GM19351 (cell line): Measurements from ENCODE around the gene ABHD17A.

ENCODE experiments used
- ATAC-seq: cut with Tn5 transposase; IDR thresholded peaks from one replicate; pipeline ENCODE4 v1.9.1; 2021; ENCODE audit warnings: mild to moderate bottlenecking, moderate library complexity; ENCODE audit not compliant: unreplicated experiment

The ABHD17A gene

GRCh38 chr19:1854542-1855039 is 30.7 kb downstream of the ABHD17A start:
- ATAC-seq: no peak

GRCh38 chr19:1854039-1854541 is 31.2 kb downstream of the ABHD17A start:
- no peak for ATAC-seq

- ATAC-seq: no peak
Measured at GRCh38 chr19:1853295-1854038, 31.8 kb downstream of the ABHD17A start.

GRCh38 chr19:1852581-1853128 is 32.6 kb downstream of the ABHD17A start:
- ATAC-seq: no peak

GRCh38 chr19:1851654-1852580 is 33.4 kb downstream of the ABHD17A start:
- ATAC-seq: no peak

GRCh38 chr19:1850809-1851653 is 34.3 kb downstream of the ABHD17A start:
- no peak for ATAC-seq

GRCh38 chr19:1849886-1850398 is 35.4 kb downstream of the ABHD17A start:
- no peak for ATAC-seq

GRCh38 chr19:1849132-1849474 is 36.2 kb downstream of the ABHD17A start:
- no peak for ATAC-seq

- peak; percentile 70 for ATAC-seq
Measured at GRCh38 chr19:1848399-1849131, 36.7 kb downstream of the ABHD17A start, which contains the start of gene REXO1. Gene REXO1 (minus strand): TSS chr19:1848483. CDS start chr19:1848358, 125 bp downstream.

GRCh38 chr19:1847684-1848398 is 37.5 kb downstream of the ABHD17A start:
- ATAC-seq: peak; percentile 41

- no peak for ATAC-seq
Measured at GRCh38 chr19:1847348-1847683, 38.0 kb downstream of the ABHD17A start.

- ATAC-seq: no peak
Measured at GRCh38 chr19:1846517-1847204, 38.6 kb downstream of the ABHD17A start.

- no peak for ATAC-seq
Measured at GRCh38 chr19:1845642-1846041, 39.7 kb downstream of the ABHD17A start.

- ATAC-seq: no peak
Measured at GRCh38 chr19:1845125-1845515, 40.2 kb downstream of the ABHD17A start.

GRCh38 chr19:1844513-1845124 is 40.7 kb downstream of the ABHD17A start:
- no peak for ATAC-seq

GRCh38 chr19:1843646-1844394 is 41.5 kb downstream of the ABHD17A start:
- no peak for ATAC-seq

GRCh38 chr19:1843116-1843515 is 42.2 kb downstream of the ABHD17A start:
- ATAC-seq: no peak
